Cardiac muscle cell (in vitro differentiated cells and primary cell): Measurements from ENCODE around the gene S100A14. TPM values are rescaled to one million over a fixed set of nuclear protein-coding genes. Genes with fewer than 3 reads are reported as not detected.

Source experiments
- DNase-seq, 2 donors: peaks; one replicate each; pipeline versions ENCODE4 v3.0.0 to v3.0.0-alpha.2; 2010 to 2017; ENCODE audit warnings: low read depth in 1 of 2, low spot score in 1 of 2
- H3K27ac ChIP-seq: fragments of 200-600 bp; sonication (generic); 2 replicates; pipeline ENCODE4 v1.5.1; 2016
- H3K27me3 ChIP-seq: fragments of 200-600 bp; sonication (generic); 2 replicates; pipeline ENCODE4 v1.6.0; 2016; ENCODE audit warnings: control low read depth
- H3K36me3 ChIP-seq: fragments of 200-600 bp; sonication (generic); 2 replicates; pipeline ENCODE4 v1.5.1; 2016; ENCODE audit warnings: control low read depth
- H3K4me1 ChIP-seq: fragments of 200-600 bp; sonication (generic); 2 replicates; pipeline ENCODE4 v1.8.1; 2017; ENCODE audit warnings: low read depth, mild to moderate bottlenecking, mixed run types
- H3K4me3 ChIP-seq: fragments of 200-600 bp; sonication (generic); 2 replicates; pipeline ENCODE4 v1.5.1; 2016; ENCODE audit warnings: mild to moderate bottlenecking
- H3K9me3 ChIP-seq: fragments of 200-600 bp; sonication (generic); 2 replicates; pipeline ENCODE4 v1.5.1; 2017; ENCODE audit warnings: low read depth, mild to moderate bottlenecking, control low read depth
- CTCF ChIP-seq: IDR thresholded peaks from 2 replicates; pipeline ENCODE4 v1.5.1; 2012; ENCODE audit warnings: low read depth, mild to moderate bottlenecking, low read length
- polyA plus RNA-seq: library from polyadenylated mRNA; unstranded; fragments of >200 nt; fragmentation: Nextera tagmentation; extraction: Ambion mirVana; gene quantifications from 2 replicates; pipeline ENCODE4 v1.2.1, GENCODE V29; 2016
- total RNA-seq: library from RNA; depleted of rRNA; stranded (reverse); fragments of >200 nt; gene quantifications from 2 replicates; pipeline ENCODE4 v1.2.3, GENCODE V29; 2016

The S100A14 gene
- total and polyA plus RNA-seq, 2 experiments from 2014 or later = 0.51 to 0.70 TPM

- no peak for DNase-seq
- peaks cover 33% of the 10 kb centered on the region for H3K4me1 ChIP-seq
- peak overlapping the region; percentile 74 for H3K27ac ChIP-seq
- no peaks in the 10 kb centered on the region for H3K27me3 ChIP-seq
- H3K9me3 ChIP-seq = no peaks in the 10 kb centered on the region
- no peaks in the 10 kb centered on the region for H3K36me3 ChIP-seq
- no peak for TF ChIP-seq CTCF
- no peak overlapping the region for H3K4me3 ChIP-seq
Observed at GRCh38 chr1:153610334-153610733, 5.8 kb downstream of the S100A14 start.

- no peak for DNase-seq
- H3K27me3 ChIP-seq = no peaks in the 10 kb centered on the region
- H3K27ac ChIP-seq = peak overlapping the region; percentile 74
- no peaks in the 10 kb centered on the region for H3K36me3 ChIP-seq
- no peaks in the 10 kb centered on the region for H3K9me3 ChIP-seq
- H3K4me1 ChIP-seq = peaks cover 33% of the 10 kb centered on the region
- no peak for TF ChIP-seq CTCF
- no peak overlapping the region for H3K4me3 ChIP-seq
Observed at GRCh38 chr1:153609585-153609907, 6.6 kb downstream of the S100A14 start.

- H3K27ac ChIP-seq = peak overlapping the region; percentile 74
- no peaks in the 10 kb centered on the region for H3K36me3 ChIP-seq
- no peaks in the 10 kb centered on the region for H3K27me3 ChIP-seq
- H3K9me3 ChIP-seq = no peaks in the 10 kb centered on the region
- no peak for TF ChIP-seq CTCF
- DNase-seq = peak; percentile 65 to 91
- H3K4me3 ChIP-seq = no peak overlapping the region
- H3K4me1 ChIP-seq = peaks cover 33% of the 10 kb centered on the region
Observed at GRCh38 chr1:153608742-153609584, 7.2 kb downstream of the S100A14 start.

- Histone ChIP-seq H3K4me3 (no peak overlapping the region), H3K27ac (peak overlapping the region; percentile 74), H3K9me3 (no peaks in the 10 kb centered on the region), H3K27me3 (no peaks in the 10 kb centered on the region), H3K36me3 (no peaks in the 10 kb centered on the region), H3K4me1 (peaks cover 32% of the 10 kb centered on the region)
- DNase-seq = no peak
- no peak for TF ChIP-seq CTCF
Observed at GRCh38 chr1:153608089-153608682, 7.9 kb downstream of the S100A14 start.

- Histone ChIP-seq H3K27me3 (no peaks in the 10 kb centered on the region), H3K4me1 (peaks cover 25% of the 10 kb centered on the region), H3K27ac (no peak overlapping the region), H3K36me3 (no peaks in the 10 kb centered on the region), H3K9me3 (no peaks in the 10 kb centered on the region), H3K4me3 (no peak overlapping the region)
- no peak for DNase-seq
- TF ChIP-seq CTCF = no peak
Observed at GRCh38 chr1:153607381-153607780, 8.7 kb downstream of the S100A14 start.
